H9 (cell line): ENCODE measurements around the gene SULT1A1. TPM values are rescaled to one million over a fixed set of nuclear protein-coding genes. Genes with fewer than 3 reads are reported as not detected.
"Not testable (repeated sequence)": the region's sequence is repeated elsewhere in the genome, so short reads cannot be mapped to it uniquely, and the experiment has no call there.

Experiments used
- DNase-seq: peaks from one replicate; pipeline ENCODE4 v3.0.0-alpha.2; 2017
- H2AFZ ChIP-seq: one replicate; pipeline ENCODE4 v1.6.1; 2013; ENCODE audit warnings: mild to moderate bottlenecking, low read length, control low read depth, moderate library complexity
- H2AK5ac ChIP-seq: 2 replicates; pipeline ENCODE4 v1.6.1; 2013; ENCODE audit warnings: low read length, control low read depth, mixed read lengths; ENCODE audit not compliant: insufficient read length
- H2BK120ac ChIP-seq: one replicate; pipeline ENCODE4 v1.6.1; 2013; ENCODE audit warnings: low read depth, mild to moderate bottlenecking, low read length, control low read depth, inconsistent platforms; ENCODE audit not compliant: poor library complexity, severe bottlenecking
- H2BK12ac ChIP-seq: 2 replicates; pipeline ENCODE4 v1.6.1; 2013; ENCODE audit warnings: low read length, control low read depth, mixed read lengths, low read depth; ENCODE audit not compliant: insufficient read length
- H2BK15ac ChIP-seq: 2 replicates; pipeline ENCODE4 v1.6.1; 2013; ENCODE audit warnings: low read depth, low read length, control low read depth
- H2BK20ac ChIP-seq: one replicate; pipeline ENCODE4 v1.6.1; 2013; ENCODE audit warnings: low read depth, mild to moderate bottlenecking, low read length, control low read depth, inconsistent platforms; ENCODE audit not compliant: poor library complexity, severe bottlenecking
- H2BK5ac ChIP-seq: 2 replicates; pipeline ENCODE4 v1.6.1; 2013; ENCODE audit warnings: low read length, control low read depth, mixed read lengths; ENCODE audit not compliant: insufficient read length
- H3K14ac ChIP-seq: 2 replicates; pipeline ENCODE4 v1.6.1; 2013; ENCODE audit warnings: low read length, control low read depth; ENCODE audit not compliant: insufficient read depth
- H3K18ac ChIP-seq: 2 replicates; pipeline ENCODE4 v1.6.1; 2013; ENCODE audit warnings: low read depth, mild to moderate bottlenecking, mixed read lengths, low read length, control low read depth; ENCODE audit not compliant: insufficient read length
- H3K23ac ChIP-seq: 2 replicates; pipeline ENCODE4 v1.6.1; 2013; ENCODE audit warnings: low read length, control low read depth, mixed read lengths, low read depth; ENCODE audit not compliant: insufficient read length
- H3K23me2 ChIP-seq: 2 replicates; pipeline ENCODE4 v1.6.1; 2013; ENCODE audit warnings: low read depth, mild to moderate bottlenecking, mixed read lengths, low read length, control low read depth; ENCODE audit not compliant: insufficient read length, poor library complexity, severe bottlenecking
- H3K27ac ChIP-seq: 2 replicates; pipeline ENCODE4 v1.5.1; 2013; ENCODE audit warnings: low read length, control low read depth, mixed read lengths, low read depth; ENCODE audit not compliant: insufficient read length
- H3K27me3 ChIP-seq: 2 replicates; pipeline ENCODE4 v1.6.1; 2013; ENCODE audit warnings: low read length, control low read depth, inconsistent platforms; ENCODE audit not compliant: insufficient read depth
- H3K4ac ChIP-seq: 2 replicates; pipeline ENCODE4 v1.6.1; 2013; ENCODE audit warnings: low read depth, mild to moderate bottlenecking, control low read depth, inconsistent platforms, low read length, moderate library complexity
- H3K4me1 ChIP-seq: 2 replicates; pipeline ENCODE4 v1.6.1; 2013; ENCODE audit warnings: low read length, control low read depth, inconsistent platforms; ENCODE audit not compliant: insufficient read depth
- H3K4me2 ChIP-seq: 2 replicates; pipeline ENCODE4 v1.6.1; 2013; ENCODE audit warnings: low read length, control low read depth, mixed read lengths; ENCODE audit not compliant: insufficient read length, insufficient read depth
- H3K56ac ChIP-seq: 2 replicates; pipeline ENCODE4 v1.6.1; 2013; ENCODE audit warnings: low read depth, mild to moderate bottlenecking, mixed read lengths, low read length, control low read depth; ENCODE audit not compliant: insufficient read length
- H3K79me1 ChIP-seq: 2 replicates; pipeline ENCODE4 v1.6.1; 2013; ENCODE audit warnings: low read depth, mild to moderate bottlenecking, moderate library complexity, low read length, control low read depth, inconsistent platforms; ENCODE audit not compliant: insufficient read depth, poor library complexity, severe bottlenecking
- H3K79me2 ChIP-seq: 2 replicates; pipeline ENCODE4 v1.6.1; 2013; ENCODE audit warnings: low read length, control low read depth, inconsistent platforms; ENCODE audit not compliant: insufficient read depth
- H3K9ac ChIP-seq: 2 replicates; pipeline ENCODE4 v1.6.1; 2013; ENCODE audit warnings: low read length, control low read depth, mixed read lengths; ENCODE audit not compliant: insufficient read length; ENCODE audit errors: extremely low read depth
- H3K9me3 ChIP-seq: one replicate; pipeline ENCODE4 v1.6.1; 2013; ENCODE audit warnings: low read depth, low read length, inconsistent platforms; ENCODE audit not compliant: control insufficient read depth
- H3T11ph ChIP-seq: one replicate; pipeline ENCODE4 v1.6.1; 2013; ENCODE audit warnings: mild to moderate bottlenecking, low read length, control low read depth, inconsistent platforms
- H4K20me1 ChIP-seq: one replicate; pipeline ENCODE4 v1.6.1; 2013; ENCODE audit not compliant: control insufficient read depth, insufficient read length, insufficient read depth
- H4K5ac ChIP-seq: 2 replicates; pipeline ENCODE4 v1.6.1; 2013; ENCODE audit warnings: low read depth, mild to moderate bottlenecking, mixed read lengths, low read length, control low read depth; ENCODE audit not compliant: insufficient read length
- H4K8ac ChIP-seq: replicated peaks from 2 replicates; pipeline ENCODE4 v1.6.1; 2013; ENCODE audit warnings: low read length, control low read depth, mixed read lengths, low read depth; ENCODE audit not compliant: insufficient read length
- H4K91ac ChIP-seq: 2 replicates; pipeline ENCODE4 v1.6.1; 2013; ENCODE audit warnings: low read depth, mild to moderate bottlenecking, moderate library complexity, mixed read lengths, low read length, control low read depth; ENCODE audit not compliant: insufficient read length
- H3K27ac Mint-ChIP-seq, 3 experiments: 2 replicates in 2 of 3; 3 replicates in 1 of 3; pipeline ENCODE4 v1.8.0; 2020 to 2021; ENCODE audit warnings: mixed read lengths in 3 of 3, mild to moderate bottlenecking in 1 of 3, moderate library complexity in 1 of 3
- H3K27me3 Mint-ChIP-seq: 2 replicates; pipeline ENCODE4 v1.8.0; 2021; ENCODE audit warnings: low read depth, mild to moderate bottlenecking, moderate library complexity, mixed read lengths
- H3K36me3 Mint-ChIP-seq, 3 experiments: 2 replicates in 2 of 3; 3 replicates in 1 of 3; pipeline ENCODE4 v1.8.0; 2020 to 2021; ENCODE audit warnings: low read depth in 3 of 3, mixed read lengths in 3 of 3; ENCODE audit not compliant: insufficient read depth in 1 of 3
- H3K4me1 Mint-ChIP-seq, 2 experiments: 2 replicates each; pipeline ENCODE4 v1.8.0; 2020; ENCODE audit warnings: mixed read lengths in 2 of 2
- H3K4me3 Mint-ChIP-seq, 2 experiments: 2 replicates in 1 of 2; 3 replicates in 1 of 2; pipeline ENCODE4 v1.8.0; 2020 to 2021; ENCODE audit warnings: mild to moderate bottlenecking in 2 of 2, mixed read lengths in 2 of 2, moderate library complexity in 1 of 2
- H3K9me3 Mint-ChIP-seq, 2 experiments: 2 replicates in 1 of 2; 3 replicates in 1 of 2; pipeline ENCODE4 v1.8.0; 2020; ENCODE audit warnings: mild to moderate bottlenecking in 2 of 2, mixed read lengths in 2 of 2, moderate library complexity in 1 of 2
- WGBS: extraction: QIAGEN DNeasy Blood & Tissue Kit; methylation state at CpG from one replicate; pipeline ENCODE4 v1.1.7; 2013; ENCODE audit warnings: missing lambda C conversion rate, low lambda C conversion rate, mixed read lengths; ENCODE audit not compliant: insufficient read length; ENCODE audit errors: extremely low coverage; 5-methylcytosine and 5-hydroxymethylcytosine counted together
- total RNA-seq: library from RNA; stranded (reverse); gene quantifications from 2 replicates; pipeline ENCODE4 v1.2.1, GENCODE V29; 2021

The SULT1A1 gene
- total RNA-seq, 1 experiment from 2014 or later: 4.8 TPM

- H3K4me2 ChIP-seq, H2AK5ac ChIP-seq, H3K79me2 ChIP-seq, H3K9me3 ChIP-seq, H3K27me3 Mint-ChIP-seq, DNase-seq, H3K9ac ChIP-seq, H3K56ac ChIP-seq, H3T11ph ChIP-seq, H3K4me3 Mint-ChIP-seq, H3K27me3 ChIP-seq, H3K23ac ChIP-seq, H3K36me3 Mint-ChIP-seq, H3K4me1 ChIP-seq, H3K9me3 Mint-ChIP-seq, H2BK15ac ChIP-seq, H4K5ac ChIP-seq, H2BK12ac ChIP-seq, H2BK20ac ChIP-seq, H3K23me2 ChIP-seq, H4K20me1 ChIP-seq, H3K79me1 ChIP-seq, H3K14ac ChIP-seq, H3K27ac Mint-ChIP-seq, H3K4ac ChIP-seq, H4K91ac ChIP-seq, H2AFZ ChIP-seq, H4K8ac ChIP-seq, H2BK5ac ChIP-seq, H3K18ac ChIP-seq, H2BK120ac ChIP-seq, H3K27ac ChIP-seq: not testable (repeated sequence)
- WGBS: no CpG with 5 or more reads among the region's 7 CpGs
- peaks cover 17 to 22% of the 10 kb centered on the region in 2 experiments for H3K4me1 Mint-ChIP-seq
These were observed 1.4 kb downstream of the SULT1A1 start for GRCh38 chr16:28608496-28608808.

DNA sequence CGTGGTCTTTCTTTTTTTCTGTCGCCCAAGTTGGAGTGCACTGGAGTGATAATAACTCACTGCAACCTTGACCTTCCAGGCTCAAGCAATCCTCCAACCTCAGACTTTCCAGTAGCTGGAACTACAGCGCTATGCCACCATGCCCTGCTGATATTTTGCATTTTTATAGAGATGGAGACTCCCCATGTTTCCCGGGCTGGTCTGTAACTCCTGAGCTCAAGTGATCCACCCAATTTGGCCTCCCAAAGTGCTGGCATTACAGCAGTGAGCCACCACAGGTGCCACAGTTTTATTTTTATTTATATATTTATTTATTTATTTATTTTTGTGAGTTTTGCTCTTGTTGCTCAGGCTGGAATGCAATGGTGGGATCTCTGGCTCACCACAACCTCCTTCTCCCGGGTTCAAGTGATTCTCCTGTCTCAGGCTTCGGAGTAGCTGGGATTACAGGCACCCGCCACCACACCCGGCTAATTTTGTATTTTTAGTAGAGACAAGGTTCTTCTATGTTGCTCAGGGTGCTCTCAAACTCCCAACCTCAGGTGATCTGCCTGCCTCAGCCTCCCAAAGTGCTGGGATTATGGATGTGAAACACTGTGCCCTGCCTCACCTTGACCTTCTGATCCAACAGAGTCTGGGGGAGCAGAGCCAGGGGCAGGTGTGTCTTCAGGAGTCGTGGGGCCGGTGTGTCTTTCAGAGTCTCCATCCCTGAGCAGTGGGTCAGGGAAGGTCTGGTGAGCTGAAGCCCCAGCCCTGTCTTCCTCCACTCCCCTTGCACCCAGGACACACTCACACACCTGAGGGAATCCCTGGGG, 2.0 kb downstream of the SULT1A1 start:
- H4K20me1 ChIP-seq, H3K36me3 Mint-ChIP-seq, H3K9me3 ChIP-seq, H2BK20ac ChIP-seq, H3K4me2 ChIP-seq, H3K56ac ChIP-seq, H3K9me3 Mint-ChIP-seq, H3K9ac ChIP-seq, H3K79me1 ChIP-seq, H4K5ac ChIP-seq, H2BK5ac ChIP-seq, H3K23me2 ChIP-seq, H4K91ac ChIP-seq, H3K4me3 Mint-ChIP-seq, H3T11ph ChIP-seq, H2AK5ac ChIP-seq, H2AFZ ChIP-seq, H3K18ac ChIP-seq, H3K4me1 ChIP-seq, H3K79me2 ChIP-seq, H2BK12ac ChIP-seq, H4K8ac ChIP-seq, H2BK120ac ChIP-seq, DNase-seq, H3K14ac ChIP-seq, H3K27me3 Mint-ChIP-seq, H3K23ac ChIP-seq, H3K27ac ChIP-seq, H2BK15ac ChIP-seq, H3K27ac Mint-ChIP-seq, H3K4ac ChIP-seq, H3K27me3 ChIP-seq: not testable (repeated sequence)
- peaks cover 17 to 22% of the 10 kb centered on the region in 2 experiments for H3K4me1 Mint-ChIP-seq
- no CpG with 5 or more reads among the region's 10 CpGs for WGBS
